Loucy (cell line): Measurements from ENCODE around the gene SLC9B2.
A peak's percentile ranks its signal among the peaks of the same experiment; 100 is the strongest.

Experiments
- H2AFZ ChIP-seq: fragments of 200-600 bp; sonication (generic); 2 replicates; pipeline ENCODE4 v1.6.0; 2016; ENCODE audit warnings: antibody characterized with exemption, mild to moderate bottlenecking, low read length, moderate library complexity
- H3F3A ChIP-seq: fragments of 200-600 bp; 2 replicates; pipeline ENCODE4 v1.6.0; 2016; ENCODE audit warnings: antibody characterized with exemption, low read depth, mild to moderate bottlenecking
- H3K27me3 ChIP-seq: fragments of 200-600 bp; sonication (generic); 2 replicates; pipeline ENCODE4 v1.6.1; 2014; ENCODE audit warnings: low read length, mild to moderate bottlenecking; ENCODE audit not compliant: insufficient read depth, poor library complexity, severe bottlenecking
- H3K36me3 ChIP-seq: fragments of 200-600 bp; sonication (generic); 2 replicates; pipeline ENCODE4 v1.6.1; 2016; ENCODE audit warnings: low read length; ENCODE audit not compliant: insufficient read depth
- H3K4me1 ChIP-seq: fragments of 200-600 bp; sonication (generic); 2 replicates; pipeline ENCODE4 v1.5.1; 2014; ENCODE audit warnings: low read length, mild to moderate bottlenecking; ENCODE audit not compliant: insufficient read depth, poor library complexity, severe bottlenecking
- H3K4me2 ChIP-seq: fragments of 200-600 bp; sonication (generic); 2 replicates; pipeline ENCODE4 v1.6.0; 2014; ENCODE audit warnings: antibody characterized with exemption, low read length, low read depth, mild to moderate bottlenecking; ENCODE audit not compliant: poor library complexity, severe bottlenecking
- H3K4me3 ChIP-seq: fragments of 200-600 bp; sonication (generic); 2 replicates; pipeline ENCODE4 v1.5.1; 2014; ENCODE audit warnings: low read length, mild to moderate bottlenecking, mixed read lengths; ENCODE audit not compliant: poor library complexity, severe bottlenecking
- H3K79me2 ChIP-seq: fragments of 200-600 bp; sonication (generic); 2 replicates; pipeline ENCODE4 v1.6.1; 2014; ENCODE audit warnings: low read length; ENCODE audit not compliant: insufficient read depth
- H3K9ac ChIP-seq: fragments of 200-600 bp; sonication (generic); 2 replicates; pipeline ENCODE4 v1.6.0; 2014; ENCODE audit warnings: mild to moderate bottlenecking, low read depth, low read length, moderate library complexity; ENCODE audit not compliant: poor library complexity, severe bottlenecking
- H3K9me2 ChIP-seq: fragments of 200-600 bp; sonication (generic); replicated peaks from 2 replicates; pipeline ENCODE4 v1.6.1; 2016; ENCODE audit warnings: low read depth, low read length, mixed read lengths
- H3K9me3 ChIP-seq: fragments of 200-600 bp; sonication (generic); 2 replicates; pipeline ENCODE4 v1.6.1; 2014; ENCODE audit warnings: mild to moderate bottlenecking, antibody characterized with exemption, low read length, low read depth; ENCODE audit not compliant: insufficient read depth
- H4K20me1 ChIP-seq: fragments of 200-600 bp; sonication (generic); 2 replicates; pipeline ENCODE4 v1.6.0; 2014; ENCODE audit warnings: antibody characterized with exemption, low read length, mild to moderate bottlenecking; ENCODE audit not compliant: insufficient read depth, poor library complexity, severe bottlenecking
- EZH2phosphoT487 ChIP-seq: fragments of 200-600 bp; IDR thresholded peaks from 2 replicates; pipeline ENCODE4 v1.6.1; 2018; ENCODE audit warnings: antibody characterized with exemption, mild to moderate bottlenecking, moderate library complexity, borderline replicate concordance
- TF ChIP-seq, protein P1 (sequence below): fragments of 200-600 bp; sonication (generic); conservative IDR thresholded peaks from 2 replicates; pipeline ENCODE4 v1.5.1; 2014; ENCODE audit warnings: mild to moderate bottlenecking, antibody characterized with exemption, low read length

Gene SLC9B2

DNA sequence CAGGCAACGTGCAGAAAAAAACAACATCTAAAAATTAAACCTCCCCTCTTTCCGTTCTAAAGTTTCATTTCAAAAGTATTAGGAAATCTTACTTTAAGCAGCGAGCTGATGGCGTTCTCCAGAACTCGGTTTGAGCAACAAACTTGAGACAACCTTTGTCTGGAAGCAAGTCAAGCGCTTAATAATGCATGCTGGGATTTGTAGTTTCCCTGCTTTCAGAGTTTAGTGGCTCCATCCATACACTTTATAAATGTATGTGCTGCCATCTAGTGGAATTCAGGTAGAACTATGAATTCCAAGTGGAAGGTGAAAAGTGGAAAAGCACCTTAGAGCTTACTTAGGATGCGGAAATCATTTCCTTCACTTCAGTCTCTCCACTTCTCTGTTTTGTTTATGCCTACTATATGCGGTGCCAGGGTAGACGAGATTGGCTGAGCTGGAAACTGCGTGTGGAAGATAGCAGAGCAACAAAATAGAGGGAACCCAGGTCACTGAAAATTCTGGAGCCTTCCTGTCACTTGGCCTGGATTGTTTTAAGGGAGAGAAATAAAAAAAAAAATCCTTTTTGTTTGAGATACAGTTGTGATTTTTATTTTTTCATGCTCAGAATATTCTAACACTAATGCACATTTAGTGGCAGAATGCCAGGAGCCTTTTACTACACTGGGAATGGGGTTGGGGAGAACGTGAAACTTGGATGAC lies 23.3 kb upstream of the SLC9B2 start, which contains the start of gene BDH2:
BDH2 (minus strand) TSS at position 144 of the 702 bp plus-strand sequence. CDS start 3,580 bp downstream, outside the sequence.
- H3K4me2 ChIP-seq: peak within 1 kb of the TSS; percentile 84
- TF ChIP-seq, protein P1, sequence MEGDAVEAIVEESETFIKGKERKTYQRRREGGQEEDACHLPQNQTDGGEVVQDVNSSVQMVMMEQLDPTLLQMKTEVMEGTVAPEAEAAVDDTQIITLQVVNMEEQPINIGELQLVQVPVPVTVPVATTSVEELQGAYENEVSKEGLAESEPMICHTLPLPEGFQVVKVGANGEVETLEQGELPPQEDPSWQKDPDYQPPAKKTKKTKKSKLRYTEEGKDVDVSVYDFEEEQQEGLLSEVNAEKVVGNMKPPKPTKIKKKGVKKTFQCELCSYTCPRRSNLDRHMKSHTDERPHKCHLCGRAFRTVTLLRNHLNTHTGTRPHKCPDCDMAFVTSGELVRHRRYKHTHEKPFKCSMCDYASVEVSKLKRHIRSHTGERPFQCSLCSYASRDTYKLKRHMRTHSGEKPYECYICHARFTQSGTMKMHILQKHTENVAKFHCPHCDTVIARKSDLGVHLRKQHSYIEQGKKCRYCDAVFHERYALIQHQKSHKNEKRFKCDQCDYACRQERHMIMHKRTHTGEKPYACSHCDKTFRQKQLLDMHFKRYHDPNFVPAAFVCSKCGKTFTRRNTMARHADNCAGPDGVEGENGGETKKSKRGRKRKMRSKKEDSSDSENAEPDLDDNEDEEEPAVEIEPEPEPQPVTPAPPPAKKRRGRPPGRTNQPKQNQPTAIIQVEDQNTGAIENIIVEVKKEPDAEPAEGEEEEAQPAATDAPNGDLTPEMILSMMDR: peak; percentile 81
- no peak for TF ChIP-seq EZH2phosphoT487
- H2AFZ ChIP-seq: peak within 1 kb of the TSS; percentile 87
- no peaks in the 10 kb centered on the region for H4K20me1 ChIP-seq
- no peaks in the 10 kb centered on the region for H3K79me2 ChIP-seq
- H3K9me3 ChIP-seq: no peaks in the 10 kb centered on the region
- H3K27me3 ChIP-seq: no peaks in the 10 kb centered on the region
- H3K4me1 ChIP-seq: peaks cover 15% of the 10 kb centered on the region
- H3K9ac ChIP-seq: peak within 1 kb of the TSS; percentile 73
- no peaks in the 10 kb centered on the region for H3K9me2 ChIP-seq
- H3F3A ChIP-seq: no peaks in the 10 kb centered on the region
- H3K36me3 ChIP-seq: no peaks in the 10 kb centered on the region
- H3K4me3 ChIP-seq: peak within 1 kb of the TSS; percentile 78

DNA sequence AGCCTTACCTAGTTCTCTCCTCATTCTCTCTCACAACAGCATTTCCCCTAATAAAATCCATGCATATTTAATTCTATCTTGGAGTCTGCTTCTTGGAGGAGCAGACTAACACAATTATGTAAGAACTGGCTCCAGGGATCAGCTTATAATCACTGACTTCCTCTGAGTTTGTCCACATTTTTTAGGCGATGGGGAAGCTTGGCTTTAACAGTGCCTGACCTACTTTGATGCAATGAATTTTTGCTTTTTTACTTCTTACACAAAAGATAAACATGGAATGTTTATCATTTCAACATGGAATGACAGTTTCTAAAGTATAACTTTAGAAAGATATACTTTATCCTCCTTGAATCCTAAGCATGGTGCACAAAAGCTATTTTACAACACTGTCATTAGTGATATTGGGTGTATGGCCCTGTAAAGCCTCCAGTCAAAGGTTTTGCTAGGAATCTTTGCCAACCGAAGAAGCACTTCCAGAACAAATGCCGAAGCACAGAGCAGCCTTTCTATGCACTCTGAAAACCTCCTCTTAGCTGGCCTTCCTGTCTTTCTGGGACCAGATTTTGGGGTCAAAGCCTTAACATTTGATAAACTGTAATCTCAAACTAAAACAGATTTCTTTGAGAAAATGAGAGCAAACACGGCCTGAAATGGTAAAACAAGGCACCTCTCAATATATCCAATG lies 22.3 kb upstream of the SLC9B2 start:
- peak overlapping the region; percentile 87 for H2AFZ ChIP-seq
- H3K4me3 ChIP-seq: peak overlapping the region; percentile 78
- peak overlapping the region; percentile 73 for H3K9ac ChIP-seq
- peak overlapping the region; percentile 84 for H3K4me2 ChIP-seq
- H3K36me3 ChIP-seq: no peaks in the 10 kb centered on the region
- H3K9me3 ChIP-seq: no peaks in the 10 kb centered on the region
- no peaks in the 10 kb centered on the region for H4K20me1 ChIP-seq
- no peaks in the 10 kb centered on the region for H3K27me3 ChIP-seq
- H3K4me1 ChIP-seq: peaks cover 15% of the 10 kb centered on the region
- H3F3A ChIP-seq: no peaks in the 10 kb centered on the region
- no peaks in the 10 kb centered on the region for H3K9me2 ChIP-seq
- TF ChIP-seq, protein P1: no peak
- no peak for TF ChIP-seq EZH2phosphoT487
- H3K79me2 ChIP-seq: no peaks in the 10 kb centered on the region

DNA sequence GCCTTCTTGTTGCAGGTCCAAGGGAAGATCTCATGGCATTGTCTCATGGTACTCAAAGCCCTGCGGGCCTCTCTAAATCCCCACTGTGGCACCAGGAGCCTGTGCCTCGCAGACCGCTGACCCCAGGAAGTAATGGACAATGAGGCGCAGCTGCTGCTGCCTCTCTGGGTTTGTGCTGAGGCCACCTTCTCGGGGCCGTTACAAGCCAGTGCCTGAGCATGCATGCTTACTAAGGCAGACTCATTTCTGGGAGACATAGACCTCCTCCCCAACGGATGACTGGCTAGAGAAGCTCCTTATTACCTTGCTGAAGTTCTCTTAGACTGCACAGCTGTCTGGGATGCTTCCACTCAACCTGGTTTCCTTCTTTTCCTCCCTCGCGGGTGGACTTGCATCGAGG lies 21.8 kb upstream of the SLC9B2 start:
- Histone ChIP-seq H3K9ac (peak overlapping the region; percentile 73), H3K36me3 (no peaks in the 10 kb centered on the region), H3K4me1 (peaks cover 15% of the 10 kb centered on the region), H3K79me2 (no peaks in the 10 kb centered on the region), H3K9me2 (no peaks in the 10 kb centered on the region), H3K4me3 (peak overlapping the region; percentile 78), H3K9me3 (no peaks in the 10 kb centered on the region), H3K27me3 (no peaks in the 10 kb centered on the region), H3F3A (no peaks in the 10 kb centered on the region), H2AFZ (no peak overlapping the region), H4K20me1 (no peaks in the 10 kb centered on the region), H3K4me2 (peak overlapping the region; percentile 84)
- no peak for TF ChIP-seq EZH2phosphoT487
- TF ChIP-seq, protein P1: no peak
